Skin of body (tissue), 2 donors: Measurements from ENCODE around the gene ANTXRL. TPM values are rescaled to one million over a fixed set of nuclear protein-coding genes. Genes with fewer than 3 reads are reported as not detected.
"Not testable (repeated sequence)": the region's sequence is repeated elsewhere in the genome, so short reads cannot be mapped to it uniquely, and the experiment has no call there.

Source experiments
- DNase-seq: peaks from one replicate; lab custom pipeline; 2025; lab: John Stamatoyannopoulos, UW
- total RNA-seq: library from RNA; depleted of rRNA; stranded (reverse); fragments of >200 nt; gene quantifications from one replicate; pipeline ENCODE4 v1.2.3, GENCODE V29; 2014

ANTXRL gene
- total RNA-seq, 1 donor from 2014 or later = not detected

GRCh38 chr10:46307281-46308112, 20.7 kb downstream of the ANTXRL start:
- no peak for DNase-seq

DNA sequence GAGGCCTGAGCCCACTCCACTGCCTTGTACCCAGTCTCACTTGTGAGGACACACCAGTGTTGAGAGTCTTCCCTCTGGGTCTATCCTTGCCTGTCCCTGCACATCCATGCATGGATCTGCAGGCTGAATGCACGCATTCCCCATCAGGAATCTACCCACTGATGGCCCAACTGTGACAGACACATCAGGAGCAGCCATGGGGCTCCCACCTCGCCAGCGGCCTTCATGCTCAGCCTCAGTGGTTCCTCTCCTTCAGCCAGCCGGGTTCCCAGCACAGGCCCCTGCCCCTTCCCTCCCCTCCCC, 21.3 kb downstream of the ANTXRL start:
- DNase-seq = no peak

DNA sequence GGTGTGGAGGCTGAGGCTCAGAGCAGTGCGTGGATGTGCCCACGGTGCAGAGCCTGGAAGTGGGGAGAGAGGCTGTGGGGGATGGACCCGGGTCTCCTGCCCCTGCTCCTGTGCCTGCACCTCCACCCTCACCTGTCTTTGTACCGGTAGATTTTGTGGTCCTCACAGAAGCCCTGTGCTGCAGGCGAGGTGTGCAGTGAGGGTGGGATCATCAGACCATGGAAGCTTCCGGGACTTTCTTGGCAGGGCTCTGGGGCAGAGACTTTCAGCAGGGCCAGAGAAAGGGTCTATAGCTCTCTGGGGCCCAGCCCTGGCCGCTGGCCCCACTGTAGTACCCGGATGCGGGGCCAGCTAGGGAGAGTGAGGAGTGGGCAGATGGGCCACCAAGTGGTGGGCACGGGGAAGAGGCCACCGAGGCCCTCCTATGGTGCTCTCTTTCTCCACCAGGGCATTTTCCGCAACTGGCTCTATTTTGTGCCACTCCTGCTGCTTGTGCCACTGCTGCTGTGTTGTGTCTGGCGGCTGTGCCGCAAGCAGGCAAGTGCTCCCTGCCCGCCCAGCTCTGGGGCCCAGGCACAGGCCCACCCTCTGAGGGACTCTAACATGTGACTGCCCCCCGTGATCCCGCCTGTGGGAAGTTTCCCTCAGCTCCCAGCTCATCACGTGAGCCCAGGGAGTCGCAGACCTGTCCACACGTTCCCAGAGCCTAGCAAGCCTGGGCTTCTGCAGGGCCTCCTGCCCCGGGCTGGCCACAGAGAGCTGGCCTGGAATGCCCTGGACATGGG, 22.1 kb downstream of the ANTXRL start:
- DNase-seq = no peak

GRCh38 chr10:46309511-46310142, 22.8 kb downstream of the ANTXRL start:
- no peak for DNase-seq

- no peak for DNase-seq
Measured at GRCh38 chr10:46310143-46310514, 23.3 kb downstream of the ANTXRL start.

DNA sequence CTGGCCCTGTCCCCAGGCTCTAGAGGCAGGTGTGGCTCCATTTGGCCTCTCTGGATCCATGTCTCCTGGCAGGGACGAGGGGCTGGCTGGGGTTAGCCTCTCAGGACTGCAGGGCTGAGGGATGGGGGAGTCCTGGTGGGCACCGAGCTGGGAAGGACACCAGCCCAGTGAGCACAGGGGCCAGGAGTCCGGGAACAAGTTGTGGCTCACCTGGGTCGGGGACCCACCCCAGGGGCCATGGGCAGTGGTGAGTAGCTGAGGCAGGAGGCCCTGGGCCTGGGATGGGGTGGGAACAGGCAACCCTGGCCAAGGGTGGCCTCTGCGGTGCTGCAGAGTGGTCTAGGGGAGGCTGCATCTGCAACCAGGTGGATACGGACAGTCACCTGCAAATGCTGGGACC, 24.1 kb downstream of the ANTXRL start:
- no peak for DNase-seq

GRCh38 chr10:46311501-46311951, 24.7 kb downstream of the ANTXRL start:
- no peak for DNase-seq

DNA sequence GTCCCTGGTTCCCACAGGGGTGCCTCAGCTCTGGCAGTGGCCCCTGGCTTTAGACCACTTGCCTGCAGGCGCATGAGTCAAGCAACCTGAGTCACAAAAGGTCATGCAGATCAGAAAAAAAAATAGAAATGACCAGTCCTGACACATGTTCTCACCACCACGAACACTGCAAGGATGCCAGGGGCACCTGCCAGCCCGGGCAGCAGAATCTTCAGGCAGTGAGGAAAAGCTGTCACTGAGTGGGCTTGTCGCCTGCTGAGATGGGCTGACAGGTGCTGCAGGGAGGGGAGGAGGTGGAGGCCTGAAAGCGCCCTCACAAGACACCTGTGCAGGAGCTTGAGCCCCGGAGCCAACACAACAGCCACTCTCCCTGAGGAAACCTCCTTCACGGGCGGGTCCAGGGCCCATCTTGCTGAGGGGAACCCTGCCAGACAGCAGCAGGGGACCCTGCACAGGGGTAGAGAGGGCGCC, 25.2 kb downstream of the ANTXRL start:
- not testable (repeated sequence) for DNase-seq

GRCh38 chr10:46312953-46313352, 26.2 kb downstream of the ANTXRL start:
- no peak for DNase-seq

DNA sequence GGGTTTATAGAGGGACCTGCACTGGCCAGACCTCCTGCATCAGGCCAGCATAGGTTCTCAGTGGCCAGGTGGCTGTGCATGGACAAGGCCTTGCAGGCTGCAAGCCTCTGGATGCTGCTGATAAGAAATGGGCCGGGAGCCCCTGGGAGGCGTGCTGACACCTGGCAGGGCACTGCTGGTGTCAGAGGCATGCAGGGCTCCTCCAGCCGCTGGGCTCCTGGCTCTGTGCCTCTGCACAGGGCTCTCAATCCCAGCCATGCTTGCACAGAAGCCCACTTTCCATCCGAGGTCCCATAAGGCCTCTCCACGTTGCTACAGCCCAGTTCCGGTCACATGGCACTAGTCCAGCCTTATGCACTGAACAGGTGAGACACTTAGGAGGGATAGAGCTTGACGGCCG, 27.3 kb downstream of the ANTXRL start:
- no peak for DNase-seq

DNA sequence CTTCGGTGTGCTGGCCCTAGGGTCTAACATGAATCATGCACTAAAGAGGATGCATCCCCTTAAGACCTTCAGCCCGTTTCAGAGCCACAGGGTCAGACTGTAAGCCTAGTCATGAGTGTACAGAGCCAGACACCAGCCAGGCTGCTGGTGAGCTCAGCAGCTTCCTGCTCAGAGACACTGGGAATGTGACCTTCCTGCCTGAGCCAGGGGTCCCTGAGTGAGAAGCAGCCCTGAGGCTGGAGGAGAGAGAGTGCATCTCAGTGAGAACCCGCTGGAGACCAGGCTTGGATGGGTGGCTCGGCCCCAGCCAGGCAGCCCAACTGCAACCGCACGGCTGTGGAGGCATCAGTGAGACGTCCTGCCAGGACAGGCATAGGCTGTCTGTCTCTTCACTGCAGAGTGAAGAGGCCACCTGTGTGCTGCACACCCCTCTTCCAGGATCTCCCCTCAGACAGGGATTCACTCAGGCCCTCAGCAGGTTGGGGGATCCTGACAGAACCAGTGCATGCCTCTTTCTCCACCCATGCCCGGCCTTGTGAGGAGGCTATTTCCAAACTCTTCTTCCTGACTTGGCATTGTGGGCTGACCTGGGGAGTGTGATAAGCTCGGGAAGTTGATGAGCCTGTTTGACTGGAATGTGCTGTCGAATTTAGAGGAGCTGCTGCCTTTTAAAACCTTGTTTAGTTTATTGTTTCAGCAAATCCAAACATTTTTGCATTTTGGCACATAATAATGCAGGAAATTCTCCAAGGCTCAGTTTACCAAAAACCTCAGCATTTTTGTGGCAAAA, 28.5 kb downstream of the ANTXRL start:
- not testable (repeated sequence) for DNase-seq

GRCh38 chr10:46317370-46317769, 30.6 kb downstream of the ANTXRL start:
- no peak for DNase-seq

- DNase-seq = no peak
Measured at GRCh38 chr10:46317889-46318288, 31.1 kb downstream of the ANTXRL start.

DNA sequence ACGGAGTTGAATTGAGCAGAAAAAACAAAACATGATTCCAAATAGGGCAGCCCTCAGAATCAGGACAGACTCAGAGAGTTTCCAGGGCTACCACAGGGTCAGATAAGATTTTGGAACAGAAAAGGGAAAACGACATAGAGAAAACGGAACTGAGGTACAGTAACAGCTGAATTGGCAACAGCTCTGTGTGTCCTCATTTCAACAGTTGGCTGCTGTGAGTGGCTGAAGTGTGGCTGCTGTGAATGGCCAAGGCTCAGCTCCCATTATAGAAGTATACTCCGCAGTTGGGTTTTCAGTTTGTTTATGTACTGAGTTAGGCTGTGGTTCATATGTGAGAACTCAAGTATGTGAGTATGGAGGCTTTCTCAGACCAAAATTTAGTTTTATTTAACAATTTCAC, 32.0 kb downstream of the ANTXRL start:
- DNase-seq = no peak

DNA sequence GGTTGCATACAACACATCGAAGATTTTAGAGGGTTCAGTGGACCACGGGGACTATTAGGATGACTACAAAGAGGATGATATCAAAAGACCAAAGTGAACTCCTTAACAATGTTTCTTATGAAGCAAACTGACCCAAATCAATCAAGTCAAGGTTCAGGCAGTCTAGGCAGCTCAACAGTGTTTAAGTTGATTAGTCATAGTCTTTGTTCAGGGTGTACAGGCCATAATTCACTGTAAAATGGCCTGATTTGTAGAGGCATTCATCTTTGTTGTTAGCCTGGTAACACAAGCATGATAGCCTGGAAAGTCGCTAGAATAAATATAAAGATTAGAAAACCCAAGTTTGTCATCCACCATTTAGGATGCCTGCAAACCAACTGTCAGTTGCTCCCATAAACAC, 32.6 kb downstream of the ANTXRL start:
- no peak for DNase-seq

- DNase-seq = no peak
Measured at GRCh38 chr10:46321770-46322169, 35.0 kb downstream of the ANTXRL start.

DNA sequence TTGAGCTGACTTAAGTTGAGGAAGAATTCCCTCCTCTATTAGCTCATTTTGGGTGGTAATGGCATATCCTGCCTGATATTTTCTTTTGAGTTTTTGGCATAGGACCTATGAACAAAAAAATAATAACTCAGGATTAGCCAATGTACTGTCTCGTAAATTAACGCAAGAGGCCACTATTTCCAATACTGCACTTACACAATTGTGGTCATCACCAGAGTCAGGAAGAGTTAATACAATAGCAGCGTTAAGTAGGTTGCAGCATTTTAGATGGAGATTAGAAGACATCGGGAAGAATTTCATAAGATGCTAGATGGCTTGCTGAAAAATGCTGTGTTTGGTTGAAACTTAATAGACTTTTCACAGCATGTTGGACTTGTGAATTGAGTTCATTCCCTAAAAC, 36.4 kb downstream of the ANTXRL start:
- DNase-seq = no peak

DNA sequence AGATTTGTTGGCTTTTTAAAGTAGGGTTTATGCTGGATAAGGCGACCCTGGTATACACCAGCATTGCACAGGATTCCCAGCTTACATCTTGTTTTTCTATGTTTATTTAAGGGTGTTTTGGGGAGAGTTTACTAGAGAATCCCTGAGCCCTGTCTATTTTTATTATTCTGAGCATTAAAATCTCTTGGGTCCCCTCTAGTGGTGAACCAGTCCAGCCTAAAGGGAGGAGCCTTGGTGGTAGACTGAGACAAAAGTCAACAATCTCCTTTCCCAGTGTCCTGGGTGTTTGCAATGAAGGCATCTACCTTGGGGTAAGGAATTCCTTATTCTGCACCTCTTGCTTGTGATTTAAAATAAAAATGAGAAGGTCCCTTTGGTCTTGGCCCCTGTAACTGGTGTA, 38.2 kb downstream of the ANTXRL start:
- no peak for DNase-seq

- DNase-seq = no peak
Measured at GRCh38 chr10:46326066-46326465, 39.3 kb downstream of the ANTXRL start.

- no peak for DNase-seq
Measured at GRCh38 chr10:46326971-46327370, 40.2 kb downstream of the ANTXRL start.

DNA sequence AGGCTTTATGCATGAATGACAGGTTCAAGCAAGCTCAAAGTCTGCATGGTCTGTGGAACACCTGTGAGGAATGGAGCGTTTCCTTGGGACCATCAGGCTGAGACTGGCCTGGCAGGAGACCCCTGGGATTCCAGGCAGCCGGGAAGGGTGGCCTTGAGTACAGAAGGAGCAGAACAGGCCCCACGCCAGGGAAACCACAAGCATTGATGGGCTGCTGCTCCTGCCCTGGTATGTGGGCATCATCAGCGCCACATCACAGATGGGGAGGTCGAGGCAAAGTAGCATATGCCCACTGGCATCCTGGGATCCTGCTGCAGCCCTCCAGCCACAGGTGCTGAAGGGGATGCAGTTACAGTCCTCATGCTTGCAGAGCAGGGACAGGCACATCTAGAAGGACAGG, 40.9 kb downstream of the ANTXRL start:
- DNase-seq = no peak
